ENCODE data around the gene PRM3. TPM values are rescaled to one million over a fixed set of nuclear protein-coding genes. Genes with fewer than 3 reads are reported as not detected.

The PRM3 gene
- total RNA-seq, 1 experiment from 2014 or later, result not detected

DNA sequence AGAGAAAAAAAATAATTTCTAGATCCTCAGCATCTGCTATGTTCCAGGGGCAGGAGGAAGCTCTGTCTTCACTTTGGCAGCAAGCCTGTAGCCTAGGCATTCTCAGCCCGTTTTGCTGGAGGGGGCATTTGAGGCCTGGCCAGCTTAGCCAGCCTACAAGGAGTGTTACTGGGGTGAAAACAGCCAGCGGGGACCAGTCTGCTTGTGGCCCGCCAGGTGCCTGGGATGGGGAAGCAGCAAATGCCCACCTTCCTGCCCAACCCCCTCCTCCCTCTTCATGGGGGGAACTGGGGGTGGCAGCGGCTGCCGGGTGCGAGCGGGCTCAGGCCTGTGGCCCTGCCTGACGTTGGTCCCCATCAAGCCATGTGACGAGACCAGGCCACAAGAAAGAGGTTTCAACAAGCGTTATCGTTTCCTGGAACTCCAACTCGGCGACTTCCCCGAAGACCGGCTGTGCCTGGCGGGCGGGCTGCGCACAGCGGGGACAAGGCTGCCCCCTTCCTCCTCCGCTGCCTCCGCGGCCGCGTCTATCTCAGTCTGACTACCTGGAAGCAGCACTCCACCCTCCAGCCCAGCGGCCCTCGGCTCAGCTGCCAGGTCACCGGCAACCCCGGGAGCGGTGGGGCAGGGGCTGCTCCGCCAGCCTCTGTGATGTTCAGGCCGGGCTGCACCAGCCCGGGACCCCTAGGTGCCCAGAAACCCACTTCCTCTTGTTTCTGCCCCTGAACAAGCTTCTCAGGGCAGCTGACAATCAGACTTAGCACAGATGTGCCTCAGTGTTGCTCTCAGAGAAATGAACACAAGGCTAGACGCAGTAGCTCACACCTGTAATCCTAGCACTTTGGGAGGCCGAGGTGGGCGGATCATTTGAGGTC is 40.3 kb downstream of the PRM3 start:
- DNase-seq, result peak; percentile 72
- H3T11ph ChIP-seq (ENCODE audit: low read length), result no peak overlapping the region
- TF ChIP-seq, protein P1, sequence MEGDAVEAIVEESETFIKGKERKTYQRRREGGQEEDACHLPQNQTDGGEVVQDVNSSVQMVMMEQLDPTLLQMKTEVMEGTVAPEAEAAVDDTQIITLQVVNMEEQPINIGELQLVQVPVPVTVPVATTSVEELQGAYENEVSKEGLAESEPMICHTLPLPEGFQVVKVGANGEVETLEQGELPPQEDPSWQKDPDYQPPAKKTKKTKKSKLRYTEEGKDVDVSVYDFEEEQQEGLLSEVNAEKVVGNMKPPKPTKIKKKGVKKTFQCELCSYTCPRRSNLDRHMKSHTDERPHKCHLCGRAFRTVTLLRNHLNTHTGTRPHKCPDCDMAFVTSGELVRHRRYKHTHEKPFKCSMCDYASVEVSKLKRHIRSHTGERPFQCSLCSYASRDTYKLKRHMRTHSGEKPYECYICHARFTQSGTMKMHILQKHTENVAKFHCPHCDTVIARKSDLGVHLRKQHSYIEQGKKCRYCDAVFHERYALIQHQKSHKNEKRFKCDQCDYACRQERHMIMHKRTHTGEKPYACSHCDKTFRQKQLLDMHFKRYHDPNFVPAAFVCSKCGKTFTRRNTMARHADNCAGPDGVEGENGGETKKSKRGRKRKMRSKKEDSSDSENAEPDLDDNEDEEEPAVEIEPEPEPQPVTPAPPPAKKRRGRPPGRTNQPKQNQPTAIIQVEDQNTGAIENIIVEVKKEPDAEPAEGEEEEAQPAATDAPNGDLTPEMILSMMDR (conservative IDR thresholded peaks at IDR 0.05), result no peak
- H3K9me3 ChIP-seq (ENCODE audit: control insufficient read depth, low read depth, low read length), result no peaks in the 10 kb centered on the region
- no peaks in the 10 kb centered on the region for H4K20me1 ChIP-seq (ENCODE audit: control insufficient read depth, insufficient read depth, insufficient read length)
- no peak overlapping the region for H4K5ac ChIP-seq (ENCODE audit: insufficient read length, low read depth, low read length)
- H3K9ac ChIP-seq (ENCODE audit: extremely low read depth, insufficient read length, low read length), result no peak overlapping the region
- H3K4ac ChIP-seq (ENCODE audit: low read depth, low read length), result no peak overlapping the region
- no peaks in the 10 kb centered on the region for H3K79me1 ChIP-seq (ENCODE audit: insufficient read depth, low read depth, low read length, poor library complexity, severe bottlenecking)
- H2BK120ac ChIP-seq (ENCODE audit: low read depth, low read length, poor library complexity, severe bottlenecking), result no peak overlapping the region
- no peaks in the 10 kb centered on the region for H3K79me2 ChIP-seq (ENCODE audit: insufficient read depth, low read length)
- no peak overlapping the region for H2AFZ ChIP-seq (ENCODE audit: low read length)
- no peak overlapping the region for H3K4me2 ChIP-seq (ENCODE audit: insufficient read depth, insufficient read length, low read length)
- H2BK12ac ChIP-seq (ENCODE audit: insufficient read length, low read depth, low read length), result no peak overlapping the region
- no peaks in the 10 kb centered on the region for H3K23me2 ChIP-seq (ENCODE audit: insufficient read length, low read depth, low read length, poor library complexity, severe bottlenecking)
- H3K27me3 ChIP-seq (ENCODE audit: insufficient read depth, low read length), result no peaks in the 10 kb centered on the region
- no peak overlapping the region for H2BK5ac ChIP-seq (ENCODE audit: insufficient read length, low read length)
- H2BK20ac ChIP-seq (ENCODE audit: low read depth, low read length, poor library complexity, severe bottlenecking), result no peak overlapping the region
- H4K91ac ChIP-seq (ENCODE audit: insufficient read length, low read depth, low read length), result no peak overlapping the region
- H3K14ac ChIP-seq (ENCODE audit: insufficient read depth, low read length), result 0 out of 2 replicates have a peak overlapping the region, but pooled peaks have one; percentile 0
- H3K4me1 Mint-ChIP-seq, result peaks cover 0 to 6% of the 10 kb centered on the region in 2 experiments; a peak in 3 of 4 replicates
- H4K8ac ChIP-seq (replicated peaks; ENCODE audit: insufficient read length, low read depth, low read length), result no peak overlapping the region
- no peaks in the 10 kb centered on the region for H3K9me3 Mint-ChIP-seq
- H3K27me3 Mint-ChIP-seq (ENCODE audit: low read depth), result peaks cover 8% of the 10 kb centered on the region
- H3K4me1 ChIP-seq (ENCODE audit: insufficient read depth, low read length), result no peaks in the 10 kb centered on the region
- H3K4me3 Mint-ChIP-seq, result no peak overlapping the region
- no peak overlapping the region for H3K23ac ChIP-seq (ENCODE audit: insufficient read length, low read depth, low read length)
- H2BK15ac ChIP-seq (ENCODE audit: low read depth, low read length), result no peak overlapping the region
- no peak overlapping the region for H3K56ac ChIP-seq (ENCODE audit: insufficient read length, low read depth, low read length)
- no peak overlapping the region for H3K18ac ChIP-seq (ENCODE audit: insufficient read length, low read depth, low read length)
- no peak overlapping the region for H3K27ac ChIP-seq (ENCODE audit: insufficient read length, low read depth, low read length)
- no CpG with 5 or more reads among the region's 35 CpGs for WGBS (ENCODE audit: extremely low coverage, insufficient read length, low lambda C conversion rate)
- H3K36me3 Mint-ChIP-seq (ENCODE audit: insufficient read depth in 1 of 3, low read depth in 3 of 3), result no peaks in the 10 kb centered on the region
- no peak overlapping the region for H2AK5ac ChIP-seq (ENCODE audit: insufficient read length, low read length)
- H3K27ac Mint-ChIP-seq, result no peak overlapping the region; a peak in 2 of 7 replicates

All from H9 (cell line).